T-helper 17 cell (primary cell): ENCODE results near the gene REG3A. TPM values are rescaled to one million over a fixed set of nuclear protein-coding genes. Genes with fewer than 3 reads are reported as not detected.

ENCODE experiments used
- total RNA-seq, 4 donors: library from RNA in 2 of 4; stranded (reverse) in 2 of 4; gene quantifications; one replicate each; pipeline ENCODE4 v1.2.3 and lab custom pipeline; 2022 to 2026

The REG3A gene
- total RNA-seq, 2 donors from 2014 or later: not detected

Other genes starting within 250 kb of the REG3A start
- not detected for gene REG3G, start 134.1 kb downstream of the REG3A start, total RNA-seq
- gene REG1B, start 71.8 kb downstream of the REG3A start, total RNA-seq: not detected
- gene REG1A, start 39.3 kb downstream of the REG3A start, total RNA-seq: not detected